CD4-positive, alpha-beta T cell treated with Interleukin-17A for 1 hour (primary cell): Measurements from ENCODE around the gene EEFSEC.

Experiments
- DNase-seq: peaks from one replicate; pipeline ENCODE4 v3.0.0-alpha.2; 2020

The EEFSEC gene

DNA sequence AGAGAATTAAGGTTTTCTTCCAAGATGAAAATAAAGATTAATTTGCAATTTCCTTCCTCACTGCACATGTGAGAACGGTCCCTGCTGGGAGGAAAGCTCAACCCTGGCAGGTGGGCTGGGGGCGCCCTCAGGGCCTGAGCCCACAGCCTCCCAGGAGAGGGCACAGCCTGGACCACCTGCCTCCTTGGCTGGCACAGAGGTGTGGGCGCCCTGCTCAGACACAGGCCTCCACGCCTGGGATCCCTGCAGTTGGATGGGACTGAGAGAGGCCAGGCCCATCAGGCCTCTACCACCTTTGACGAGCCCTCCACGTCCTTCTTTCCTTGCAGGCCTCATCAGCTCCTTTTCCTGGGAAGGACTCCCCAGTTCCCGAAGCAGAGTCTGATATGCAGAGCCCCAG, 267.0 kb downstream of the EEFSEC start:
- DNase-seq: no peak

DNA sequence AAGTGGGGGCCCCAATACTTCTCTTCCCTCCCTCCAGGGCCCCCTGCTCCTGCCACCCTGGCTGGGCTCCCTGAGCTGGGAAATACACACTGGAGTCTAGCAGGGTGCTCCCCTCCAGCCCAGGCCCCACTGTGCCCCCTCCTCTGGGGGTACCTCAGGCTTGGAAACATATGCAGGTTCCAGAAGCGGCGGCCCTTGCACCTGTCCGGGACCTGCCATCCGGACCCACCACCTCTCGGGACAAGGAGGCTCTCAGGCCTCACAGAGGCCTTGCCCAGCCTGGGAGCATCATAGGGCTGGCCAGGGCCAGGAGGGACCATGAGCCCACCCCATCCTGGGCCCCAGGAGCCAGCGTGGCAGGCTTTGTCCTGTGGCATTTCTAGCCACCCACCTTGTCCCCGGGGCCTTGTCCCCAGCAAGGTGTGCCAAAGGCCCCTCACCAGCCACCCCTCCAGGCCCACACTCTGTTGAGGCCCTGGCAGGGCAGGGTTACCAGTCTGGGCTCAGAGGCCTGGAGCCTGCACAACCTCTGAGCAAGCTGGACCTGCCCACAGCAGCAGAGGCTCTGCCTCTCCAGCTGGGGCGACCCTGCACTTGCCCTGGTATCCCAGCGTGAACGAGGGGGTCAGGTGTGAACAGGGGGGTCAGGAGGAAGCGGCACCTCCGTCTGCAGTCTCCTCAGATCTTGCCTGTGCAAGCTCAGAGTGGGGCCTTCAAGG, 267.6 kb downstream of the EEFSEC start:
- DNase-seq: no peak

DNA sequence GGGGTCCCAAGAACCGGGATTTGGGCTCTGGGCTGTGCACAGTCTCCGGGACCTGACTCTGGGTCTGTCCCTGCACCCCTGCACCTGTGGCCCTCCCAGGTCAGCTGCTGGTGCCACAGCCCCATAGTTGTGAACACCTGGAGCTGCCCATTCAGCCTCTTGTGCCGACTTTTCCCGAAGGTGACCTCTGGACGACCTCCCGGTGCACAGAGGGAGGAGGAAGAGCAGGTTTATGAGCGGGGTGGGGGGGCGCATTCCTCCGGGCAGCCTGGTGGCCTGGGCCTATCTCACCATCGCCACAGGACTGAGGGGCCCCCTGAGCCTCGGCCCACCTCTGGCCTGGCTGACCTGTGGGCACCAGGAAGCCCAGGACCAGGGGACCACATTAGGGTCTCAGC, 268.2 kb downstream of the EEFSEC start:
- DNase-seq: no peak

DNA sequence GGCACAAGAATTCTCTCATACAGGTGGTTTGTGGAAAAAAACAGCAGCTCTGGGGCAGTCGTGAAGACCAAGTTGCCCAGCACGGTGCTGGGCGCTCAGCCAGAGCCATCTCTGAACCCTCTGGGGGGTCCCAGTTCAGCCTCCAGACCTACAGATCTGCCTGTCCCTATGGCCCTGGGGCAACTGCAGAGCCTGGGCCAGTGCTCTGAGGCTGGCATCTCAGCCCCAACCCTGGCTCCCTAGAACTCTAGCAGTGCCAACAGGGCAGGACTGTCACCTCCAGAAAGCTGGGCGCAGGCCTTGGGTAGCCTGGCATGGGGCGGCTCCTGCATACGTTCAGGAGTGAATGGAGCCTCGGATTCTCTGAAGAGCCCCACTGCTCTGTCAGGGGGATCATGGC, 268.7 kb downstream of the EEFSEC start:
- DNase-seq: no peak

DNA sequence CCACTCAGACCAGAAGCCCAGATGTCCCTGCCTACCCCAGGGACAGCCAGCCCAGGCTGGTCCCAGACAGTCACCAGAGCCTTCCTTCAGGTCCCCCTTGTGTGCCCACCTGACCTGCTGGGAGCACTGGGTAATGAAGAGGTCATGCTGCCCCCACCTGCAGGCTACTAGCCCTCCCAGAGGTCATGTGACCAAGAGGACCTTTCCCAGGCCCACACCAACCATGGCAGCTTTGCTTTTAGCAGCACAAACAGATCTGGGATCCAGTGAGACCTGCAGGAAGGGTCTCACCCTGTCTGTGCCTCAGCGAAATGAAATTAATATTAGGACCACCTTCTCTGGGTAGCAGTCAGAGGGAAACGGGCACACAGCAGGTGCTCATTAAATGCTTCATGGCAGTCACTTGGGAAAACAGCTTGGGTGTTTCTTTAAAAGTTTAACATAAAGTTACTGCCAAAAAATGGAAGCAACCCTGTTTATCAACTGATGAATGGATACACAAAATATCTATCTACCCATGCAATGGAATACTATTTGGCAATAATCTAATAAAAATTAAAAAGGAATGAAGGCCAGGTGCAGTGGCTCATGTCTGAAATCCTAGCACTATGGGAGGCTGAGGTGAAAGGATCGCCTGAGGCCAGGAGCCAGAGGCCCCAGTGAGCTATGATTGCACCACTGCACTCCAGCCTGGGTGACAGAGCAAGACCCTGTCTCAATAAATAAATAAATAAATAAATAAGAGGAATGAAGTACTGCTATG, 269.7 kb downstream of the EEFSEC start:
- no peak for DNase-seq

DNA sequence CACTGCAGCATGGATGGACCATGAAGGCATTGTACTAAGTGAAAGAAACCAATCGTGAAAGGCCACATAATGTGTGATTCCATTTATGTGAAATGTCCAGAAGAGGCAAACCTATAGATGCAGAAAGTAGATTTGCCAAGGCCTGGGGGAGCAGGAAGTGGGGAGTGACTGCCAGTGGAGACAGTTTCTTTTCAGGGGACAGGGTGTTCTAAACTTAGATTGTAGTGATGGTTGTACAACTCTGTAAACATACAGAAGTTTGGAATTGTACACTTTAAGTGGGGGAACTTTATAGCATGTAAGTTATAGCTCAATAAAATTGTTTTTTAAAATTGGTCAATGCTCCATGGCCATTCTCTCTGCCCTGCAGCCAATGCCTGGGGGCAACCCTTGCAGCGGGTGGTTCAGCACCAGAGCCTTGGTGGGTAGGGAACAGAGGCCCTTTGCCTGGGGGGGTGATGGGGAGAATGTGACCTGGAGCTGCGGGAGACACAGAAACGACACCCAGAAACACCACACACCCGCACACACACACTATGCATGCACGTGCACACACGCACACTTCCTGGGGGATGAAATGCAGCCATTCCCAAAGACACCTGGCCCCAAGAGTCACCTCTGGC, 270.4 kb downstream of the EEFSEC start:
- DNase-seq: no peak

DNA sequence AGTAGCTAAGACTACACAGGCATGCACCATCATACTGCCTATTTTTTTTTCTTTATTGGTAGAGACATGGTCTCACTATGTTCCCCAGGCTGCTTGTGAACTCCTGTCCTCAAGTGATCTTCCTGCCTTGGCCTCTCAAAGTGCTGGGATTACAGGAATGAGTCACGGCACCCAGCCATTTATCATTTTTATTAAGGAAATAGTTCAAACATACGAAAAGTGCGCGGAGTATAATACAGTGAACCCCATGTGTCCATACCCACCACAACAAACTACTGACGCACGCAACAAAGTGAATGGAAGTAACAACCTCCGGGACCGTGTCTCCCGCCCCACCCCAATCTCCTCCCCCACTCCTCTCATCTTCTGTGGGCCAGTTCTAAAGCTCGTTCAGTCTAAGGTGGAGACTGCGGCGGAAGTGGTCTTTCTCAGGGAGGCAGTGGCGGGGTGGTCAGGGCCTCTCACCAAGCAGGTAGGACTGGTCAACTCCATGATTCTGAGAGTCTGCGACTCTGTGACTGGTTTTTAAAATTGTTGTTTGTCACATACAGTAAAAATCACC, 271.3 kb downstream of the EEFSEC start:
- no peak for DNase-seq

DNA sequence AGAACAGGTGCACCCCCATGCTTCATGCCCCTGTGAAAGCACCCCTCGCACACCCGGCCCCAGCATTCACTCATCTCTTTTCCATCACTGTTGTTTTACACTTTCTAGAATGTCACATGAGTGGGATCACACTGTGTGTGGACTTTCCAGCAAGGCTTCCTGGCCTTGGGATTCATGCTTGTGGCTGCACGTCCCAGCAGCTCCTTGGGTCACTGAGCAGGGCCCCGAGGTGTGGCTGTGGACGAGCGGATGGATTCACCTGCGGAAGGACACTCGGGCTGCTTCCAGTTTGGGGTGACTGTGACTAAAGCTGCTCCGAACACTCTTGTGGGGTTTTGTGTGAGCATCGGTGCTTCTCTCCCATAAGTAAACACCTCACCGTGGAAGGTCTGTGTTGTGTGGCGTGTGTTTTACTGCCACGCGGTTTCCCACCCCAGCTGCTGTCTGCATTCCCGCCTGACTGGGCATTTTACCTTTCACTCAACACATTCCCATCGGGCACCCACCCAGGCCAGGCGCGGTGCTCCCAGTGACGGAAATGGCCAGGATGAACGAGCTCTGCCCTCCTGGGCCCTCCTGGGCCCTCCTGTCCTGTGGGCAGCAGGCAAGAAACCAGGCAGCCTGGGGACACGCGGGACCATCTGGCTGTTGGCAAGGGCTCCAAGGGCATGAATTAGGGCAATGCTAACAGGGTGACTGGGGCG, 272.0 kb downstream of the EEFSEC start:
- no peak for DNase-seq

DNA sequence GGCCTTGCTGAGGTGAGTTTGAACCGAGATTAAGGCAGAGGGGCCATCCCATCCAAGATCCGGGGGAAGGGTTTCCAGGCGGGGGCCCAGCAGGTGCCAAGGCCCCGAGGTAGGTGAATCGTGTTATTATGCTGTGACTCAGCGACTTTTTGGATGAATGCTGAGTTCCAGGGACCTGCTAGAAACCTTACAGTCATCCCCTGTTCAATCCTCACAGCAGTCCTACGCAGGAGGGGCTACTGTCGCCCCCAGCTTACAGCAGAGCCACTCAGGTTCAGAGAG, 272.5 kb downstream of the EEFSEC start:
- no peak for DNase-seq

DNA sequence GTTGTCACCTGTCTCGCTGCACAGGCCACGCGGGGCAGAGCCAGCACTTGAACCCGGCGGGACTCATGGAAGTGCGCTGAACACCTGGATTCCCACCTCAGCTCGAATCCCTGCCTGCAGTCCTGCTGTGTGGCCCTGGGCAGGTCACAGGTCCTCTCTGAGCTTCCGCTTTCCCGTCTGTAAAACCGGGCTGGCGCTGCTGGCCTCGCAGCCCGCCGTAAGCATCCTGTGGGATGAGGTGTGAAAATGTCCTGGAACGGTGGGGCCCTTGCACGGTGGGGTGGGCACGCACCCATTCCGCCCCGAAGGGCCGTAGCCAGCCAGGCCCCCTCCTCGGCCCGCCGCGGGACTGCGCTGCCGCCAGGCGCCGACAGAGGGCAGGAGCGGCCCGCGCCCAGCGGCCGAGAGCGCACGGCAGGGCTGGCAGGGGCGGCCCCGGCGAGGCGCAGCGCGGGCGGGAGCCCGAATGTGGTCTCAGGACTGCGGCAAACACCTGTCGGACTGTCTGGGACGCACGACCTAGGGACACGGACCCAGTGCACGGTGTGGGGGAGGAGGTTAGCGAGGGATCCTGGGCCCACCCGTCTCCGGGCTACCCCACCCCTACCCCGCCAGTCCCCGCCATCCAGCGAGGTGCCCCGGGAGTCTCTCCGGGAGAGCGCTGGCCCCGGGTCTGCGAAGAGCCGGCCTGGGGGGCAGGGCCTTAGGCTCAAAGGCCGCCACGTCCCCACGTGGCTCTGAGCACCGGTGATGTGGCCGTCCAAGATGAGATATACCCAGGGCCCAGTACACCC, 273.0 kb downstream of the EEFSEC start:
- DNase-seq: peak; percentile 45

DNA sequence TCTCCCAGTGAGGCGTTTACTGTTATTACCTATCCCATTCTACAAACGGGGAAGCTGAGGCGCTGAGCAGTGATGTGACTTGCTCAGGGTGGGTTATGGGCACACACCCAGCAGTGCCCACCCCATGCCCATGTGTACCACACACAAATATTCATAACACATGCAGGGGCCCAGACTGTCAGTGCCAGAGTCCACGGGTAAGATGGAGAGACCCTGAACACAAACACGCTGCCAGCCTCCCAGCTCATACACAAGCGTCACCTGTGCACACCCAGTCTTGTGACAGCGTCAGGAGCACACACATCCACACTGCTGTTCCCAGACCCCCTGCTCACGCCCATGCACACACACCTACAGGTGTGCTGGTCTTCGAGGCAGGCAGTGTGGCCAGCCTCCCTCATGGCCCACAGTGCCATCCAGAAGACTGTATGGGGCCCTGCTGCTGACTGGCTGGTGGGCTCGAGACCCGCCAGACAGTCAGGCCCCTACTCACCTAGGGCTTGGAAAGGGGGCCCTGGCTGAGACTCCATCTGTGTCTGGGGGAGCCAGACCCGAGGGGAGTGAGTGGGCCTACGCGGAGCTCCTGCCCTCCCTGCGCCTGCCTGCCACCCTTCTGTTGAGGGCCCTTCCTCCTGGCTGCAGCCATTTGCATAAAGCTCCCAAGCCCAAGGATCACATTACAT, 274.0 kb downstream of the EEFSEC start:
- DNase-seq: no peak

DNA sequence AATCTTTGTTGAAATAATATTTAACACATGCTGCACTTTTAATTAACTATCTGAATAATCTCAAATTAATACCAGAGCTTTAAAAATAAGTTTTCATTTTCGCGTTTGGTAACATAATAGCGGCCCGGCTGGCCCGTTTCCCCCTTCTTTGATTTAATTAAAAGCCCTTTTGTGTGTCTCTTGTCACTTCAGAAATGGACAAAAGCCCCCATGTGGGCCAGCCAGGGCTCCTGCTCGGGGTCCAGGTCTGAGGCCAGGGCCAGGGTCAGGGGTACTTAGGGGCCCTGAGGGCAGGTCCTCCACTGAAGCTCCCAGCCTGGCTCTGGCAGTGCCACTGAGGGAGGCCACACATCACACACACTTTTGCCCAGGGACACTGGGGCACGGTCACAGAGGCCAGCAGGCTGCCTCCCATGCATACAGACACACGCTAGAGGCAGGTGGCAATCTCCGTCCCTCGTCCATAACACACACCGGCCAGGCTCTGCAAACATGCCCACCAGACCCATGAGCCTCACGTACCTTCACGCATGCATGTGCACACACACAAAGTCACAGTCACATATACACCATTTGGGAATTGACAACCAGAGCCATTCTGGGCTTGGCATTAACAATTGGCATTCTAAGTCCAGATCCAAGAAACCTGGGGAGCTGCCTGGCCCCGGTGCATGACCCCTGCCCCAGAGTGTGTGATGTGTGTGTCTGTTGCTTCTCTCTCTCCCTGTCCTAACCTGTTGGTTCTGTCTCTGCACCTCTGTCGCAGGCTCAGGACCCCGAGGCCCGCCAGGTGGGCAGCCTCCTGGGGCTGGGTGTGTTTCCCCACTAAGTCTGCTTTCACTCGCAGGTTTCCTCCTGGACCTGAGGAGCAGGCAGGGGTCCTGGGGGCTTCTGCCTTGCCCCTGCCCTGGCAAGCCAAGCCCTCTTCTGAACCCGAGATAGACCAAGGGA, 274.9 kb downstream of the EEFSEC start:
- no peak for DNase-seq

DNA sequence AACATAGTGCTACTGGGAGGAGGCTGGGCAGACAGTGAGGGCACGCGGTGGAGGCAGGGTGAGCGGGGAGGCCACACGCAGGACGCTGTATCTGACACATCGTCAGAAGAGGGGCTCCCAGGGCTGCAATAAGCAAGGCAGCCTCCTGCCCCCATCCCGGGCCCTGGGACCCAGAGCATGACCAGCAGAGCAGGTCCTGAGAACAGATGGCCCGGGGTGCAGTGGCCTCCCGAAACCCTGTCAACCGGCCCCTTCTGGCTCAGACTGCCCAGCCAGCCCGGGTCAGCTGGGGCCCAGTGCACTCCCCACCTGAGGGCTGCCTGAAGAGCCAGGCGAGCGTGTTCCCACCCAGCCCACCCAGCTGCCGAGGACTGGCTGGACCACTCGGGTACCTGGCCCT, 276.0 kb downstream of the EEFSEC start:
- no peak for DNase-seq

DNA sequence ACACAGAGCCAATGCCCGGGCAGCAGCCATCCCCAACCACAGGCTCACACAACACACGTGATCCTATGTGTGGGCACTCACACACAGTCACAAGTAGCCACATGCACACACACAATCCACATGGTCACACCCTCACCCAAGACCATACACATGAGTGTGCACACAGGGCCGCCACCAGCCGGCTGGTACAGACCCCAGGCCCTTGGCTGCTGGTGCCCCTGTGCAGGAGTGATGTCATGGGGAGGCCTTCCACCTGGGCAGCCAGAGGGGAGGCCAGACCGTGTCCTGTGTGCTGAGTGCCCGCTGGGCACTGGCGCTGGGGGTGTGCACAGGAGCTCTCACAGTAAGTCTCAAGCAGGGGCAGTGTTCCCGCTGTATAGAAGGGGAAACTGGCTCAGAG, 276.5 kb downstream of the EEFSEC start:
- no peak for DNase-seq

DNA sequence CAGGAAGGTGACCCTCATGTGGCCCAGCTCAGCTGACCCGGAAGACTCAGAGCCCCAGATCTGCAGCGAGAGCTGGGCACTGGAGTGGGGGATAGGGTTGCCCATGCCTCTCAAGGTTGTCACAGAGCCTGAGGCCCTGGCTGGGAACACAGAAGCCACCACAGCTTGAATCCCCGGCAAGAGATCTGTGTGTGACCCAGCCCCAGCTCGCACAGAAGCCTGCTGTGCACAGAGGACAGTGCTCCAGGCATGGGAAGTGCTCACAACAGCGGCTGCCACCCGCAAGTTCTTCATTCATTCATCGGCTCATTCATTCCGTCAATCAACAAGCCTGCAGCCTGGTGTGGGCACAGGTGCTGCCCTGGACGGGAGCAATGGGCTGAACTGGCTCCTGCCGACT, 277.0 kb downstream of the EEFSEC start:
- no peak for DNase-seq

DNA sequence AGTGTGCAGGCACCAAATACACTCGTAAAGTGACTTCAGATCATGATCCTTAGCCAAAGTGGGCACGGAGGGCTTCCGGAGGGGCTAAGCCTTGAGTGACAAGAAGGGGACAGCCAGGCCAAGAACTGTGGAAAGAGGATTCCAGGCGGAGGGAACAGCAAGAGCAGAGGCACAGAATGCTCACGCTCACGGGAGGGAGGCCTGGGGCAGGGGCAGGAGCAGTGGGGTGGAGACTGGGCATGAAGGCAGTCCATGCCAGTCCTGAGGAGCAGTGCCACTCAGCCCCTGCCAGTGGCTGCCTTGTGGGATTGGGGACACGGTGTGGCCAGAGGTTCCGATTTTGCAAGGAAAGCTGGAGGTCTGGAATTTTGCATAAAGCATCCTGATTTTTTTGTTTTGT, 277.4 kb downstream of the EEFSEC start:
- DNase-seq: no peak

DNA sequence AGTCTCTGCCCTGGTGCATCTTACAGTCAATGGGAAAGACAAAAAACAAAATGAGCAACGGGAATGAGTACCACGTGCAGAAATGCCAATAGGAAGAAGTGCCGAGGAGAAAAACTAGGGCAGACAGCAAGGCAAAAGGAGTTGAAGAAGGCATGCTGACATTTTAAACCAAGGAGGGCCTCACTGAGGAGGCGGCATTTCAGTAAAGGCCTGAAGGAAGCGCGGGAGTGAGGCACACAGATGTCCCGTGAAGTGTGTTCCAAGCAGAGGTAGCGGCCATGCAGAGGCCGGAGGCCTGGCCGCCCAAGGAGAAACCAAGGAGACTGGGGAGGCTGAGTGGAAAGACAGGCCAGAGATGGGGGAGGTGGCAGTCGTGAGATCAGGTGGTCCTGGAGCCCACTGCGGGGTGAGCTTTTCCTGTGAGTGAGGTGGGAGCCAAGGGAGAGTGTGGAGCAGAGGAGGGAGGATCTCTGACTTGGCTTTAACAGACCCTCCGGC, 278.6 kb downstream of the EEFSEC start:
- no peak for DNase-seq

DNA sequence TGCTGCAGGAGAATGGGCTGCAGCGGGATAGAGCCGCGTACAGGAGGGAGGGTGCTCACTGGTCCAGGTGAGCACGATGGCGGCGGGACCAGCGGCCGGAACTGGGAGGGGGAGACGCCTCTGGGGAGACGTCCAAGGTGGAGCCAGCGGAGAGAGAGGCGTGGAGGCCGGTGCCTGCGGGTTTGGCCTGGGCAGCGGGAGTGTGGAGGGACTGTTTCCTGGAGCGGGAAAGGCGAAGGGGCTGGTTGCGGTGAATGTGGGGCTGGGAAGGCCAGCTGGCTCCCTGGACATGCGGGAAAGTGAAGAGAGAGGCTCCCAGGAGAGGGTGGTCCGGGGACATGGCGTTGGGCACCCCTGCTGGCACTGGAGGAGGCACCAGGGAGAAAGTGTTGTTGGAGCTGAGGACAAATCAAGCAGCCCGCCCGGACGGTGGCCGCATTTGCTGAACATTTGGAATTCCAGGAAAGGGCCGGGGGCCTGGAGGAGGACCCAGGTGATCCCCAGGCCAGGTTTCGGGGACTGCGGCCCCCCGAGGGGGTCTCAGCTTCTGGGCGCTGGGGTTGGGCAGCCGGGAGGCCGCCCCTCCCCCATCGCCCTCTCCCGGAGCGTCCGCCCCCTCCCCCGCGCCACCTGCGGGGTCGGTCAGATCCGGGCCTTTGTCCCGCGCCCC, 279.2 kb downstream of the EEFSEC start:
- DNase-seq: no peak

DNA sequence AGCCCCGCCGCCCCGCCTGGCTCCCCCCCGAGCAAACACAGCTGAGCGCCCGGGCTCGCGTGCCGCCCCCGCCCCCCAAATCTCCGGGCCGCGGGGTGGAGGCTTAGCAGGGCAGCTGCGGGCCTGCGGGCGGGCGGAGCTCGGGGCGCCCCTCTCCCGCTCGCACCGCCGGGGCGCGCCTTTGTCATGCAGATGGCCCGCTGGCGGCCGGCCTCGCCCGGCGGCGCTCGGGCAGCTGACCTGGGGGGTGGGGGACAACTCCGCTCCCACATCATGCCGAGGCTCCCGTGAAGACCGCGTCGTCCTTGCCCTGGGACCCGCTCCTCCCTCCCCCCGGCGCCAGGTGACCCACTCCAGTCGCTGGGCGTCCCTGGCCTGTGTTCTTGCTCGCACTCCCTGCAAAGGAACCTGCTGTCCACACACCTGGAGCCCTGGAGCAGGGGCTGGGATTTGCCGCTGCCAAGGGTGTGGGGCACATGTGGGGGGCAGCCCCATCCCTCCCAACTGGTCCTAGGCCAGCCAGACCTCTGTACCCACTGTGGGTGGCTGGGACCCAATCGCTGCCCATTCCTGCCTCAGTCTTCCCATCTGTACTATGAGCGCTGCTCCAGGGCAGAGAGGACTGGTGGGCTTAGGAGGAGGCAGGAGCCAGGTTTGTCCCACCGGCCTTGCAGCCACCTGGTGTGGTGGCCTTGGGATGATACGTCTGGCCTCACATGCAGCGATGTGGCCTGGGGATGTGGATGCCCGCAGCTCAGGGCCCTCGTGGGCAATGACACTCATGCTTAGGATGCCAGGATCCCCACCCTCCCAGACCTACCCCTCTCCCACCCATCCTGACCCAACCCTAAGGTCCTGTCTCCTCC, 279.9 kb downstream of the EEFSEC start:
- no peak for DNase-seq
